HepG2 (cell line): ENCODE measurements around the gene GJA8. TPM values are rescaled to one million over a fixed set of nuclear protein-coding genes. Genes with fewer than 3 reads are reported as not detected.

Experiments used
- ATAC-seq: fragments of 200-7000 bp; cut with Tn5 transposase; 3 replicates; pipeline ENCODE4 v1.9.1; 2020; ENCODE audit warnings: mild to moderate bottlenecking, moderate library complexity
- BruUV-seq: library from RNA; stranded (reverse); fragments of 400-500 nt; replicated peaks from 2 replicates; lab custom pipeline; 2021; lab: Mats Ljungman, UMichigan
- CTCF ChIA-PET: fragments of 300-600 bp; formaldehyde crosslinking; extraction: SDS; loops from one replicate; lab custom pipeline; 2021; ENCODE audit warnings: low total read pairs, inconsistent platforms, low intra/inter-chr PET ratio; lab: Yijun Ruan, JAX
- POLR2A ChIA-PET: fragments of 350-600 bp; sonication (Branson Sonifier 250); formaldehyde crosslinking; loops from one replicate; lab custom pipeline; 2020; ENCODE audit warnings: antibody characterized with exemption, inconsistent platforms; lab: Yijun Ruan, JAX
- DNase-seq: peaks from one replicate; pipeline ENCODE4 v3.0.0-alpha.2; 2015; ENCODE audit warnings: low spot score
- FAIRE-seq: peaks from 3 replicates; lab custom pipeline; 2011; peaks lifted over from hg19 to GRCh38; lab: Jason Lieb, UNC
- H2AFZ ChIP-seq: one replicate; pipeline ENCODE4 v1.6.1; 2011; ENCODE audit warnings: low read length, inconsistent platforms
- H3K27ac ChIP-seq: fragments of 300-600 bp; 3 replicates; pipeline ENCODE4 v1.8.0; 2011; ENCODE audit warnings: mixed run types, mild to moderate bottlenecking, mixed read lengths, low read length, inconsistent platforms; ENCODE audit not compliant: insufficient read depth; ENCODE audit errors: extremely low read length
- H3K27me3 ChIP-seq, 2 experiments: fragments of 200-600 bp in 1 of 2; 2 replicates in 1 of 2; 3 replicates in 1 of 2; pipeline versions ENCODE4 v1.6.0 to v1.8.0; 2011; ENCODE audit warnings: low read length in 2 of 2, mild to moderate bottlenecking in 2 of 2, moderate library complexity in 2 of 2, inconsistent platforms in 1 of 2; ENCODE audit not compliant: insufficient read depth in 2 of 2, control insufficient read depth in 1 of 2
- H3K36me3 ChIP-seq, 2 experiments: fragments of 200-600 bp in 1 of 2; replicated peaks in 1 of 2; 2 replicates in 1 of 2; 3 replicates in 1 of 2; pipeline versions ENCODE4 v1.5.1 to v1.8.0; 2011; ENCODE audit warnings: low read length in 2 of 2, inconsistent platforms in 1 of 2; ENCODE audit not compliant: insufficient read depth in 2 of 2, control insufficient read depth in 1 of 2
- H3K4me1 ChIP-seq: 2 replicates; pipeline ENCODE4 v1.5.1; 2012; ENCODE audit warnings: low read length, inconsistent platforms; ENCODE audit not compliant: insufficient read depth
- H3K4me2 ChIP-seq: 2 replicates; pipeline ENCODE4 v1.6.0; 2011; ENCODE audit warnings: low read depth, low read length, inconsistent platforms
- H3K4me3 ChIP-seq, 3 experiments: fragments of 200-600 bp in 1 of 3; sonication (generic), shearing (Covaris generic) in 1 of 3; replicated peaks in 1 of 3; 2 replicates each; pipeline ENCODE4 v1.5.1; 2011 to 2016; ENCODE audit warnings: low read length in 3 of 3, inconsistent platforms in 2 of 3, low read depth in 2 of 3, mild to moderate bottlenecking in 2 of 3, control low read depth in 1 of 3, mixed read lengths in 1 of 3; ENCODE audit not compliant: insufficient read depth in 1 of 3
- H3K79me2 ChIP-seq: one replicate; pipeline ENCODE4 v1.6.1; 2011; ENCODE audit warnings: low read length, inconsistent platforms; ENCODE audit not compliant: insufficient read depth
- H3K9ac ChIP-seq: 2 replicates; pipeline ENCODE4 v1.6.0; 2011; ENCODE audit warnings: mild to moderate bottlenecking, low read depth, low read length, inconsistent platforms; ENCODE audit not compliant: insufficient read depth
- H3K9me3 ChIP-seq: 2 replicates; pipeline ENCODE4 v1.5.1; 2012; ENCODE audit warnings: mild to moderate bottlenecking, low read length
- H4K20me1 ChIP-seq: 2 replicates; pipeline ENCODE4 v1.6.0; 2011; ENCODE audit warnings: inconsistent platforms, mild to moderate bottlenecking, low read length, moderate library complexity; ENCODE audit not compliant: insufficient read depth
- ATF7 ChIP-seq, 2 experiments: fragments of 450-650 bp in 1 of 2; sonication (generic) in 1 of 2; formaldehyde crosslinking in 1 of 2; IDR thresholded peaks; 2 replicates each; pipeline versions ENCODE4 v1.4.0 to v1.6.1; 2016 to 2020; ENCODE audit warnings: antibody characterized with exemption in 1 of 2, mild to moderate bottlenecking in 1 of 2, missing genetic modification reagents in 1 of 2
- BORCS8-MEF2B ChIP-seq: sonication (generic); formaldehyde crosslinking; IDR thresholded peaks from 2 replicates; pipeline ENCODE4 v1.8.0; 2022; ENCODE audit warnings: mild to moderate bottlenecking, missing genetic modification reagents
- BRF2 ChIP-seq: sonication (generic); formaldehyde crosslinking; IDR thresholded peaks from 2 replicates; pipeline ENCODE4 v1.8.1; 2022; ENCODE audit warnings: mild to moderate bottlenecking, missing genetic modification reagents
- GATA4 ChIP-seq: sonication (generic); IDR thresholded peaks from 2 replicates; pipeline ENCODE4 v1.6.1; 2016; ENCODE audit warnings: antibody characterized with exemption, low read depth, borderline replicate concordance
- HNF1B ChIP-seq: sonication (generic); formaldehyde crosslinking; IDR thresholded peaks from 2 replicates; pipeline ENCODE4 v1.5.1; 2020; ENCODE audit warnings: mild to moderate bottlenecking, moderate library complexity, missing genetic modification reagents
- HNRNPLL ChIP-seq: fragments of 200-400 bp; formaldehyde crosslinking; IDR thresholded peaks from 2 replicates; pipeline ENCODE4 v1.6.1; 2017; ENCODE audit warnings: mild to moderate bottlenecking, low read depth, low read length; ENCODE audit not compliant: poor library complexity, severe bottlenecking
- MIER2 ChIP-seq: IDR thresholded peaks from 2 replicates; pipeline ENCODE4 v1.6.1; 2016; ENCODE audit warnings: missing biosample characterization, missing genetic modification reagents
- NR2F1 ChIP-seq, 2 experiments: fragments of 450-650 bp in 1 of 2; formaldehyde crosslinking in 1 of 2; IDR thresholded peaks; 2 replicates each; pipeline versions ENCODE4 v1.5.0 to v1.6.1; 2016 to 2020; ENCODE audit warnings: mild to moderate bottlenecking in 1 of 2, missing compliant biosample characterization in 1 of 2, missing genetic modification reagents in 1 of 2, moderate library complexity in 1 of 2
- TEAD2 ChIP-seq: sonication (generic); formaldehyde crosslinking; IDR thresholded peaks from 2 replicates; pipeline ENCODE4 v1.9.0; 2021; ENCODE audit warnings: missing genetic modification reagents
- USF2 ChIP-seq, 2 experiments: sonication (generic) in 1 of 2; formaldehyde crosslinking in 1 of 2; IDR thresholded peaks; 2 replicates each; pipeline versions ENCODE4 v1.5.1 to v1.6.1; 2011 to 2020; ENCODE audit warnings: borderline replicate concordance in 1 of 2, low read depth in 1 of 2, low read length in 1 of 2, mild to moderate bottlenecking in 1 of 2, missing genetic modification reagents in 1 of 2, moderate library complexity in 1 of 2
- ZEB1 ChIP-seq: IDR thresholded peaks from 2 replicates; pipeline ENCODE4 v1.6.1; 2012; ENCODE audit warnings: mild to moderate bottlenecking, low read depth, inconsistent platforms; ENCODE audit not compliant: insufficient replicate concordance
- ZNF382 ChIP-seq: sonication (generic); formaldehyde crosslinking; IDR thresholded peaks from 2 replicates; pipeline ENCODE4 v1.5.0; 2020; ENCODE audit warnings: missing genetic modification reagents, mild to moderate bottlenecking, borderline replicate concordance
- ZNF496 ChIP-seq: sonication (generic); formaldehyde crosslinking; IDR thresholded peaks from 2 replicates; pipeline ENCODE4 v1.8.1; 2023; ENCODE audit warnings: mild to moderate bottlenecking, moderate library complexity, missing genetic modification reagents; ENCODE audit not compliant: insufficient replicate concordance
- ZNF557 ChIP-seq: sonication (generic); formaldehyde crosslinking; IDR thresholded peaks from 2 replicates; pipeline ENCODE4 v1.4.0; 2020; ENCODE audit warnings: missing genetic modification reagents
- ZNF709 ChIP-seq: sonication (generic); formaldehyde crosslinking; IDR thresholded peaks from 2 replicates; pipeline ENCODE4 v1.5.0; 2020; ENCODE audit warnings: mild to moderate bottlenecking, missing genetic modification reagents
- ZNF841 ChIP-seq: sonication (generic); formaldehyde crosslinking; IDR thresholded peaks from 2 replicates; pipeline ENCODE4 v1.8.1; 2023; ENCODE audit warnings: missing genetic modification reagents, borderline replicate concordance
- in situ Hi-C: cut with HindIII; loops from 2 replicates; pipeline ENCODE4 v1.10.0; 2017; ENCODE audit warnings: low pct_unique_long_range_greater_than_20kb; ENCODE audit not compliant: extremely low pct_ligation_motif_present
- intact Hi-C: fragments of 100-400 bp; cut with micrococcal nuclease; formaldehyde crosslinking; loops from one replicate; pipeline ENCODE4 v1.10.0; 2022; ENCODE audit not compliant: unreplicated experiment
- polyA plus RNA-seq, 8 experiments: library from polyadenylated mRNA; depleted of rRNA in 3 of 8; stranded (reverse) in 7 of 8; unstranded in 1 of 8; fragments of >200 nt; fragmentation: Illumina TruSeq in 4 of 8; extraction: Trizol in 4 of 8; gene quantifications; 2 replicates each; pipeline versions ENCODE4 v1.2.1 to v1.2.3, GENCODE V29; 2011 to 2016; ENCODE audit warnings: low read depth in 4 of 8, missing spikeins in 1 of 8, mixed read lengths in 1 of 8; ENCODE audit not compliant: insufficient read depth in 1 of 8
- total RNA-seq, 5 experiments: library from RNA; depleted of rRNA; stranded (reverse); fragments of >200 nt; fragmentation: Illumina TruSeq; extraction: Trizol; gene quantifications; 2 replicates each; pipeline ENCODE4 v1.2.3, GENCODE V29; 2016; ENCODE audit warnings: low read depth in 1 of 5

The GJA8 gene
- total and polyA plus RNA-seq, 2 of the 13 experiments (the other 11 are each of a cell fraction or from before 2014, with no cell fraction given): not detected

- no peaks in the 10 kb centered on the region for H4K20me1 ChIP-seq
- no peak for FAIRE-seq
- H3K36me3 ChIP-seq: no peaks in the 10 kb centered on the region
- H3K9me3 ChIP-seq: no peaks in the 10 kb centered on the region
- H3K27ac ChIP-seq: no peak overlapping the region
- no peak overlapping the region for H2AFZ ChIP-seq
- no peaks in the 10 kb centered on the region for H3K27me3 ChIP-seq
- H3K4me3 ChIP-seq: no peak overlapping the region
- ATAC-seq: no peak
- TF ChIP-seq ZNF841 (CRISPR knock-in tag) (no peak), MIER2 (CRISPR knock-in tag) (no peak), ATF7 (IDR thresholded peaks at IDR 0.05) (no peak), ATF7 (CRISPR knock-in tag; IDR thresholded peaks at IDR 0.05) (no peak), ZNF496 (no peak), ZNF709 (CRISPR knock-in tag) (no peak), NR2F1 (CRISPR knock-in tag; IDR thresholded peaks at IDR 0.05) (no peak), ZEB1 (no peak), ZNF382 (CRISPR knock-in tag) (no peak), TEAD2 (CRISPR knock-in tag) (no peak), USF2 (IDR thresholded peaks at IDR 0.05; ENCODE audit: low read depth, low read length) (no peak), USF2 (CRISPR knock-in tag; IDR thresholded peaks at IDR 0.05; ENCODE audit: borderline replicate concordance) (no peak), GATA4 (no peak), BRF2 (CRISPR knock-in tag) (no peak), HNRNPLL (no peak), HNF1B (CRISPR knock-in tag) (no peak), ZNF557 (CRISPR knock-in tag) (no peak), BORCS8-MEF2B (CRISPR knock-in tag) (no peak)
- ChIA-PET POLR2A (no interaction called here), CTCF (no interaction called here)
- no peaks in the 10 kb centered on the region for H3K4me1 ChIP-seq
- in situ Hi-C loops (no loop called here), intact Hi-C loops (no loop called here)
- no peak for DNase-seq
- H3K79me2 ChIP-seq: no peaks in the 10 kb centered on the region
- no peak overlapping the region for H3K9ac ChIP-seq
- BruUV-seq: no TSS peak
- no peak overlapping the region for H3K4me2 ChIP-seq
Observed at GRCh38 chr1:147879911-147880310, 22.7 kb upstream of the GJA8 start.
